ENCODE results near the gene TBX5.

Gene TBX5

DNA sequence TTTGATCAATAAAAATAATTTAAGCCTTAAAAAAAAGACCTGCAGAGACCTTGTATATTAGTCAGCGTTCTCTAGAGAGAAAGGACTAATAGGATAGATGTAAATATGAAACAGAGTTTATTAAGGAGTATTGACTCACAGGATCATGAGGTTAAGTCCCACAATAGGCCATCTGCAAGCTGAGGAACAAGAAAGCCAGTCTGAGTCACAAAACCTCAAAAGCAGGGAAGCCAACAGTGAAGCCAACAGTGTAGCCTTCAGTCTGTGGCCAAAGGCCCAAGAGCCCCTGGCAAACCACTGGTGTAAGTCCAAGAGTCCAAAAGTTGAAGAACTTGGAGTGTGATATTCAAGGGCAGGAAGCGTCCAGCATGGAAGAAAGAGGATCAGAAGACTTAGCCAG is 66.3 kb downstream of the TBX5 start:
- Histone ChIP-seq H3K4me3 (ENCODE audit: low read length) (no peak overlapping the region), H3K9me3 (ENCODE audit: low read length) (no peaks in the 10 kb centered on the region), H3K27me3 (ENCODE audit: insufficient read depth, low read length) (no peaks in the 10 kb centered on the region), H3K36me3 (ENCODE audit: insufficient read depth, low read length) (no peaks in the 10 kb centered on the region), H3K4me1 (ENCODE audit: insufficient read depth, low read length) (no peaks in the 10 kb centered on the region), H2AFZ (ENCODE audit: low read depth, low read length) (no peak overlapping the region)

DNA sequence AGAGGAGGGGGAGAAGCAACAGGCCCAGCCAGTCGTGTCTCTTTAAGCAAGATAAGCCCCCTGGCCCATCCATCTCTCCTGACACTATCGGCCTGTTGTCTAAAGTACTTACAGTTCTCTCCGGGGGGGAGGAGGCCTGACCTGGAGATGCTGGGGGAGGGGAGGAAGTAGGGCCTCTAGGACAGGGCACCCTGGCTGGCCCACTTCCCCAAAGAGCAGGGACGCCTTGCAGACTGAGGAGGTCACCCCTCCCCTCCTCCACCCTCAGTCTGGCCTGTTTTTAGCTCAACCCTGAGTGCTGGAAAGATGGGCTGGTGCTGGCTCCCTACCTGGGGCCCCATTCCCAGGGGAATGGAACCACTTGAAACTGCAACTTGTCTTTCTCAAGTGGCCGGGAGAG is 70.3 kb downstream of the TBX5 start:
- H3K4me1 ChIP-seq (ENCODE audit: insufficient read depth, low read length) = no peaks in the 10 kb centered on the region
- no peaks in the 10 kb centered on the region for H3K36me3 ChIP-seq (ENCODE audit: insufficient read depth, low read length)
- H3K4me3 ChIP-seq (ENCODE audit: low read length) = no peak overlapping the region
- no peak overlapping the region for H2AFZ ChIP-seq (ENCODE audit: low read depth, low read length)
- no peaks in the 10 kb centered on the region for H3K27me3 ChIP-seq (ENCODE audit: insufficient read depth, low read length)
- no peaks in the 10 kb centered on the region for H3K9me3 ChIP-seq (ENCODE audit: low read length)

DNA sequence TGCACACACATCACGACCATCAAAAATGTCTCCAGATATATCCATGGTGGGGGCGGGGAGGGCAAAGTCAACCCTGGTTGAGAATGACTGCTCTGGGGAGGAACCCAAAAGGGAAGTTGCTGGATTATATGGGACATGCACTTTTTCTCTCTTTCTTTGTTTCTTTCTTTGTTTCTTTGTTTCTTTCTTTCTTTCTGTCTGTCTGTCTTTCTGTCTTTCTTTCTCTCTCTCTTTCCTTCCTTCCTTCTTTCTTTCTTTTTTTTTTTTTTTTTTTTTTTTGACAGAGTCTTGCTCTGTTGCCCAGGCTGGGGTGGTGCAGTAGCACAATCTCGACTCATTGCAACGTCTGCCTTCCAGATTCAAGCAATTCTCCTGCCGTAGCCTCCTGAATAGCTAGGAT is 71.5 kb downstream of the TBX5 start:
- no peaks in the 10 kb centered on the region for H3K27me3 ChIP-seq (ENCODE audit: insufficient read depth, low read length)
- H3K36me3 ChIP-seq (ENCODE audit: insufficient read depth, low read length) = no peaks in the 10 kb centered on the region

DNA sequence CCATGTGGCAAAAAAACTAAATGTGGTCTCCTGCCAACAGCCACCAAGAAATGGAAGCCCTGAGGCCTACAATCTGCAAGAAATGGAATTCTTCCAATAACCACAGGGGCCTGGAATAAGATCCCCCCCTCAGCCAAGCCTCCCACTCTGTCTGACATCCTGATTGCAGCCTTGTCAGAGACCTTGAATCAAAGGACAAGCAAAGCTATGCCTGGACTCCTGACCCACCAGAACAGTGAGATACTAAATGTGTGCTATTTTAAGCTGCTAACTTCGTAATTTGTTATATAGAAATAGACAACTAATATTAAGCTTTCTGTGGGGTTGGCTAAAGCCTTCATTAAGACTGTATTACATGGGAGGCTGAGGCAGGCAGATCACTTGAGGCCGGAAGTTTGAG is 77.7 kb downstream of the TBX5 start:
- no peak overlapping the region for H3K4me3 ChIP-seq (ENCODE audit: low read length)
- no peaks in the 10 kb centered on the region for H3K27me3 ChIP-seq (ENCODE audit: insufficient read depth, low read length)
- H2AFZ ChIP-seq (ENCODE audit: low read depth, low read length) = no peak overlapping the region
- H3K9me3 ChIP-seq (ENCODE audit: low read length) = no peaks in the 10 kb centered on the region
- no peaks in the 10 kb centered on the region for H3K36me3 ChIP-seq (ENCODE audit: insufficient read depth, low read length)
- H3K4me1 ChIP-seq (ENCODE audit: insufficient read depth, low read length) = no peaks in the 10 kb centered on the region

More for the DNA sequence above, 71.5 kb downstream of the TBX5 start:
- no peaks in the 10 kb centered on the region for H3K4me1 ChIP-seq (ENCODE audit: insufficient read depth, low read length)
- H3K9me3 ChIP-seq (ENCODE audit: low read length) = no peaks in the 10 kb centered on the region
- H2AFZ ChIP-seq (ENCODE audit: low read depth, low read length) = no peak overlapping the region
- no peak overlapping the region for H3K4me3 ChIP-seq (ENCODE audit: low read length)

DNA sequence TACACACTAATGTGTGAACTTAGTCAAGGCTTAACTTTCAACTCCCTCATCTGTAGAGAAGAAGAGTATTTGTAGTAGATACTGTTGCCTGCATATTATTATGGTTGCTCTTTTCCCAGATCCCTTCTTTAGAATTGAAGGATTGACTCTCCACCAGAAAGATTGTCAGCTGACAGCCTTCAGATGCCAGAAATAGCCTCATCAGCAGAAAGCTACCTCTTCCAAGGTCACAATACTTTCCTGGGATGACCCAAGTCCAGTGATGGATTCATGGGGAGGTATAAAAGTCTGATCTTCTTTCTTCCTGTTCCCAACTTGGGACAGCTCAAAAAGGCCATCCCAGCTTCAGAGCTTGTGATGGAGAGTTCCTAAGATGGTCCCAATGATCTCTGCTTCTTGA is 78.2 kb downstream of the TBX5 start:
- H3K4me1 ChIP-seq (ENCODE audit: insufficient read depth, low read length) = no peaks in the 10 kb centered on the region

DNA sequence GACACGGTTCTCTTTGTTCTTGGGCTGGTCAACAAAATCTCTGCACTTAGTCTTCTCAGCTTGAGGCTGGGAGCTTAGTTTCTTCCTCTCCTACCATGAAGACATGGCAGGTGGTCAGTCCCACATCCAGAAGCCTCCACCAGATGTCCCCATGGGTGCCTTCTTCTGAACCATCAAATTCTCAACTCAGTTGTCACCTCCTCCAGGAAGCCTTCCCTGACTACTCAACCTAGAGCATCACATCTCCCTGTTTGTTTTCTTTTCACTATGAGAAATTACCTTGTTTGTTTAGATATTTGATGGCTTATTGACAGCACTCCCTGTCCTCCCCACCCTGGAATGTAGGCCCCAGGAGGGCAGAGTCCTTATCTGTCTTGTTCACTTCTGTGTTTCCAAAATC is 84.4 kb downstream of the TBX5 start:
- Histone ChIP-seq H3K36me3 (ENCODE audit: insufficient read depth, low read length) (no peaks in the 10 kb centered on the region), H3K4me1 (ENCODE audit: insufficient read depth, low read length) (no peaks in the 10 kb centered on the region), H2AFZ (ENCODE audit: low read depth, low read length) (no peak overlapping the region), H3K4me3 (ENCODE audit: low read length) (no peak overlapping the region), H3K27me3 (ENCODE audit: insufficient read depth, low read length) (no peaks in the 10 kb centered on the region), H3K9me3 (ENCODE audit: low read length) (no peaks in the 10 kb centered on the region)

More for the DNA sequence above, 78.2 kb downstream of the TBX5 start:
- Histone ChIP-seq H2AFZ (ENCODE audit: low read depth, low read length) (no peak overlapping the region), H3K9me3 (ENCODE audit: low read length) (no peaks in the 10 kb centered on the region), H3K36me3 (ENCODE audit: insufficient read depth, low read length) (no peaks in the 10 kb centered on the region), H3K4me3 (ENCODE audit: low read length) (no peak overlapping the region), H3K27me3 (ENCODE audit: insufficient read depth, low read length) (no peaks in the 10 kb centered on the region)

DNA sequence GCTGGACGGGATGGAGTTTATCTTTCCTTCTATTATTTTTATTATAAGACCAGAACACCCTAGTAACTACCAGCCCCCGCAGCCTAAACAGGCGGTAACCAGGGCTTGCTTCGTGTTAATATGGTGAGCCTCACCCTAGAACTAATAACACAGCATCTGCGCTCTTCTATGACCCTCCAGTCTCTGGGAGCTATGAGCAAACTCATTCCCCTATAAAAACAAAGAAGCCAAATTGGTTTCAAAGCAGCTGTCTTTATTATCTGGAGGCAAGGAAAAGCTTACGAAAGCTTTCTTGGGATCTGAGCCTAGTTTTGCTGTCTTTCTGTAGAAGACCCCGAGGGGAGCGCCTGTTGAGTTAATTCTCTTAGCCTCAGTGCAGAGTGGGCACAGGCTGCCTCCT is 85.0 kb downstream of the TBX5 start:
- H3K27me3 ChIP-seq (ENCODE audit: insufficient read depth, low read length) = no peaks in the 10 kb centered on the region
- H3K9me3 ChIP-seq (ENCODE audit: low read length) = no peaks in the 10 kb centered on the region
- H3K36me3 ChIP-seq (ENCODE audit: insufficient read depth, low read length) = no peaks in the 10 kb centered on the region
- no peak overlapping the region for H2AFZ ChIP-seq (ENCODE audit: low read depth, low read length)
- no peaks in the 10 kb centered on the region for H3K4me1 ChIP-seq (ENCODE audit: insufficient read depth, low read length)
- H3K4me3 ChIP-seq (ENCODE audit: low read length) = no peak overlapping the region

DNA sequence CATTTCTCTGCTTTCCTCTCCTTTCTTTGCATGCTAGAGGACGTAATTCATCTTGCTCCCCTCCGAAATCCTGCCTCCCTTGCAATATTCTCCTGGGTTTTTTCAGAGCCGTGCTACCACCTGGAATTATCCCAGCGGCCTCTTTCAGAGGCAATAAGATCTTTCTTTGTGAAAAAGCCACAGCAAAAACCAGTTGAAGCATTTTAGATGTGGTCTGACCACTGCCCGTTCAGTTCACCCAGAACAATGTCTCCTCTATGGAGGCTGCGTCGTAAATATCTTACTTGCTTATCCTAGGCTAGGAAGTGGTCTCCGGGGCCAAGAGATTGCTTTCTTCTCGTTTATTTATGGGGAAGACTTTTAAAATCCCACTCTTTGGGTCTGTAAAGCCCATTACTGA is 85.8 kb downstream of the TBX5 start:
- Histone ChIP-seq H3K4me3 (ENCODE audit: low read length) (no peak overlapping the region), H3K36me3 (ENCODE audit: insufficient read depth, low read length) (no peaks in the 10 kb centered on the region), H3K4me1 (ENCODE audit: insufficient read depth, low read length) (no peaks in the 10 kb centered on the region), H3K9me3 (ENCODE audit: low read length) (no peaks in the 10 kb centered on the region), H3K27me3 (ENCODE audit: insufficient read depth, low read length) (no peaks in the 10 kb centered on the region), H2AFZ (ENCODE audit: low read depth, low read length) (no peak overlapping the region)

DNA sequence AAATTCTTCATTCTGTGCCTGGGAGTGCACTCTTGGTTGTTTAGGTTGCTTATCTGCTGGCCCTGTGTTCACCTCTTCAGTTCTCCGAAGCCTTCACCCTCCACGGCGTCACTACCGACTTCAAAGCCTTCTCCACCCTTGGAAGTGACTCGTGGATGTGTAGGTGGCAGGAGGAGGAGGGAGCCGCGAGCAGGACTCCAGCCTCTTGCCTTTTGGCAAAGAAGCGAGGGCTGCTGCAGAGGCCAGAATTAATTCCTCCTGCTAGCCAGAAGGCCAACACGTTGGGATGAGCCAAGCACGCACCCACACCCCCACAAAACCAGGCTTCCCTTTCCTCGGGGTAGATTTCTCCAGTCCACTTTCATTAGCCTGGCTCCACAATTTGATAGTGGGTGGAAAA is 86.5 kb downstream of the TBX5 start:
- Histone ChIP-seq H3K27me3 (ENCODE audit: insufficient read depth, low read length) (no peaks in the 10 kb centered on the region), H3K9me3 (ENCODE audit: low read length) (no peaks in the 10 kb centered on the region), H3K4me1 (ENCODE audit: insufficient read depth, low read length) (no peaks in the 10 kb centered on the region), H2AFZ (ENCODE audit: low read depth, low read length) (no peak overlapping the region), H3K36me3 (ENCODE audit: insufficient read depth, low read length) (no peaks in the 10 kb centered on the region), H3K4me3 (ENCODE audit: low read length) (no peak overlapping the region)

DNA sequence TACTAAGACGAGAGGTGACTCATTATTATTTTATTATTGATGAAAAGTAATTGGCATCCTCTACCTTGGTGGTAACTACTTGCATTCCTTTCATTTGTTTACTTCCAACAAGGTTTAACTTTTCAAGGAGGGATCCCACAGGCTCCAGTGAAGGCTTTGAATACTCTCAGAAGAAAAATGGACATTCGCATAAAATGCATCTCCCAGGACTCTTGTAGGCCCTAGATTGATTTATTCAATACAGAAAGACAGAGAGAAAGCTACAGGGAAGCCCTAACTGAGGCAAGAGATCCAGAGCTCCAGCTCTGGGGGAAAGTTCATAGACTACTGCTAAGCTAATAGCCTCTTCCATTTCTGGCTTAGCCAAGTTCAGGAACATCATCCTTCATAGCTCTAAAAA is 87.0 kb downstream of the TBX5 start:
- Histone ChIP-seq H3K4me1 (ENCODE audit: insufficient read depth, low read length) (no peaks in the 10 kb centered on the region), H2AFZ (ENCODE audit: low read depth, low read length) (no peak overlapping the region), H3K36me3 (ENCODE audit: insufficient read depth, low read length) (no peaks in the 10 kb centered on the region), H3K4me3 (ENCODE audit: low read length) (no peak overlapping the region), H3K9me3 (ENCODE audit: low read length) (no peaks in the 10 kb centered on the region), H3K27me3 (ENCODE audit: insufficient read depth, low read length) (no peaks in the 10 kb centered on the region)

DNA sequence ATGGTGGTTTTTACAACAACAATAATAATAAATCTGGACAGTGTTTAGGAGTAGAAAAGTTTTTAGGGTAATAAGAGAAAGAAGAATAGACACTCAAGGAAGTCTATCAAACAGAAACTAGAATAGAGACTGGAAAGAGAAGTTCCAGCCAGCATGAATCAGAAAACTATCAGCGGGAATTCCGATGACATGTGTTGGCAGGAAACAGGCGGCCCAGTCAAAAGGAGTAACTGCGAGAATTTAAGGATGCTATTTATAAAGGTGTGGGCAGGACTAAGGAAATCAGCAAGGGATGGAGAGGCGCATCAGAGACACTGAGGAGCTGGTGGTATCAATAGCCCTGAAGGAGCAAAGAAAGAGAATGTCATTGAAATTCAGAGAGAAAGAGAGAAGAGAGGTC is 89.9 kb downstream of the TBX5 start:
- Histone ChIP-seq H3K36me3 (ENCODE audit: insufficient read depth, low read length) (no peaks in the 10 kb centered on the region), H3K4me3 (ENCODE audit: low read length) (no peak overlapping the region), H3K27me3 (ENCODE audit: insufficient read depth, low read length) (no peaks in the 10 kb centered on the region), H3K4me1 (ENCODE audit: insufficient read depth, low read length) (no peaks in the 10 kb centered on the region), H2AFZ (ENCODE audit: low read depth, low read length) (no peak overlapping the region), H3K9me3 (ENCODE audit: low read length) (no peaks in the 10 kb centered on the region)

DNA sequence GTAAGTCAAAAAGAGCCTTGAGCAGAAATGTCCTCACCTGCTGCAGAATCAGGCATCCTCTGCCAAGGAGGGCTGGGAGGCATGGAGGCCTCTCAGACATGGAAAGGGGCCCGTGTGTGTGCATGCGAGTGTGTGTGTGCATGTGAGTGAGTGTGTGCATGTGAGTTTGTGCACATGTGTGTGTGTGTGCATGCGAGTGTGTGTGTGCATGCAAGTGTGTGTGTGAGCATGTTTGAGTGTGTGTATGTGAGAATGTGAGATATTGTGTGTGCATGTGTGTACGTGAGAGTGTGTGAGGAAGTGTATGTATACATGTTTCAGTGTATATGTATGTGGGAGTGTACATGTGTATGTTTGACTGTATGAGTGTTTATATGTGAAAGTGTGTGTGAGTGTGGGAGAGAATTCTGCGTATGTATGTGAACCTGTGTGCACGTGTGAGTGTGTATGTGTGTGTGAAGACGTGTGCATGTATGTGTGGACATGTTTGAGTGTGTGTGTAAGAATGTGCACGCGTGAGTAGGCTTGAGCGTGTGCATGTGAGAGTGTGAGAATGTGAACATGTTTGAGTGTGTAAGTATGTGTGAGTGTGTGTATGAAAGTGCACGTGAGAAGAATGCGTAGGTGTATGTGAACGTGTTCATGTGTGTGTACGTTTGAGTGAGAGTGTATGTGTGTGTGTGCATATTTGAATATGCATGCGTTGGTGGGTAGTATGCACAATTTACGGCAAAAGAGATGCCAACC is 90.8 kb downstream of the TBX5 start:
- Histone ChIP-seq H3K9me3 (ENCODE audit: low read length) (no peaks in the 10 kb centered on the region), H3K4me3 (ENCODE audit: low read length) (no peak overlapping the region)

DNA sequence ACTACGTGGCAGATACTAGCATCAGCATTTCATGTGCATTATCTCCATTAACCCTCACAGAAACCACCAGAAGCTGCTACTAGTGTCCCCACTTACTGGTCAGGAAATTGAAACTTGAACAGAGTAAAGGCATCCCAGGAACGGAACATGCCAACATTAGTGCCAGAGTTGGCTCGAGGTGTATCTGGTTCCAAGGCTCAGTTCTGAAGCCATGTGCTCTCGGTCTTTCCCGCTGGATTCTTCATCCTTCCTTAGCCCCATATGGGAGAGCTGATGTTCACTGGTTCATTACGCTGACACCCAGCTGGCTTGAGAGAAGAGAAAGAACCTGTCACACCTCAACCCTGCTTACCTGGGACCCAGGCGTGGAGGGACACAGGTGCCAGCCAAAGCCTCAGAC is 91.5 kb downstream of the TBX5 start:
- no peaks in the 10 kb centered on the region for H3K36me3 ChIP-seq (ENCODE audit: insufficient read depth, low read length)
- no peaks in the 10 kb centered on the region for H3K27me3 ChIP-seq (ENCODE audit: insufficient read depth, low read length)
- H3K4me1 ChIP-seq (ENCODE audit: insufficient read depth, low read length) = no peaks in the 10 kb centered on the region
- no peak overlapping the region for H2AFZ ChIP-seq (ENCODE audit: low read depth, low read length)
- no peaks in the 10 kb centered on the region for H3K9me3 ChIP-seq (ENCODE audit: low read length)
- no peak overlapping the region for H3K4me3 ChIP-seq (ENCODE audit: low read length)

More for the DNA sequence above, 90.8 kb downstream of the TBX5 start:
- Histone ChIP-seq H3K4me1 (ENCODE audit: insufficient read depth, low read length) (no peaks in the 10 kb centered on the region), H3K36me3 (ENCODE audit: insufficient read depth, low read length) (no peaks in the 10 kb centered on the region), H2AFZ (ENCODE audit: low read depth, low read length) (no peak overlapping the region), H3K27me3 (ENCODE audit: insufficient read depth, low read length) (no peaks in the 10 kb centered on the region)

DNA sequence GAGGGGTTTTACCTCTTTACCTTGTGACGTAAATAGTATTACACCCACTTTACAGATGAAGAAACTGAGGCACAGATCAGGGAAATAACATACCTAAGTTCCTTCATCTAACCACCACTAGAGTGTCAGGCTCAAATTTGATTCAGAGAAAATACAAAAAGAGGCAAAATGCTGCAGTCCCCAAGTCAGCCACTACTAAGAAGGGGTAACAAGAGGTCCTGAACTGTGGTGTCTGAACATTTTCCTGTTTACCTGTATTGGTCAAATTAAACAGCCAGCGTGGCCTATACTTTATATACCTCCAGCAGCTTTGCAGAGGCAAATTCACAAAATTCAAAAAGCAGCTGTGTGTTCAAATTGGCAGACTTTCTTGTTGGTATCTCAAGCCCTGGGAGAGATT is 92.0 kb downstream of the TBX5 start:
- Histone ChIP-seq H3K4me1 (ENCODE audit: insufficient read depth, low read length) (no peaks in the 10 kb centered on the region), H3K27me3 (ENCODE audit: insufficient read depth, low read length) (no peaks in the 10 kb centered on the region), H2AFZ (ENCODE audit: low read depth, low read length) (no peak overlapping the region), H3K36me3 (ENCODE audit: insufficient read depth, low read length) (no peaks in the 10 kb centered on the region), H3K4me3 (ENCODE audit: low read length) (no peak overlapping the region), H3K9me3 (ENCODE audit: low read length) (no peaks in the 10 kb centered on the region)

Measured in neuron (in vitro differentiated cells).